Measurements from ENCODE around the gene CRYBG3.

CRYBG3 gene

GRCh38 chr3:97960993-97961766 is 139.4 kb downstream of the CRYBG3 start:
- no peak overlapping the region for H3K27ac ChIP-seq
- no peak for TF ChIP-seq ZFX (IDR thresholded peaks at IDR 0.05; ENCODE audit: borderline replicate concordance)

- no peak for TF ChIP-seq ZFX (IDR thresholded peaks at IDR 0.05; ENCODE audit: borderline replicate concordance)
- no peak for TF ChIP-seq CTCF (IDR thresholded peaks at IDR 0.05)
These were observed 146.2 kb downstream of the CRYBG3 start for GRCh38 chr3:97967966-97968365.

GRCh38 chr3:97968376-97968775 is 146.6 kb downstream of the CRYBG3 start:
- TF ChIP-seq ZFX (IDR thresholded peaks at IDR 0.05; ENCODE audit: borderline replicate concordance) (no peak), CTCF (IDR thresholded peaks at IDR 0.05) (no peak)
- no peak overlapping the region for H3K27ac ChIP-seq

More at GRCh38 chr3:97967966-97968365, 146.2 kb downstream of the CRYBG3 start:
- no peak overlapping the region for H3K27ac ChIP-seq

GRCh38 chr3:97969541-97969940 is 147.7 kb downstream of the CRYBG3 start:
- TF ChIP-seq CTCF (IDR thresholded peaks at IDR 0.05) = no peak
- no peak for TF ChIP-seq ZFX (IDR thresholded peaks at IDR 0.05; ENCODE audit: borderline replicate concordance)
- no peak overlapping the region for H3K27ac ChIP-seq

GRCh38 chr3:97970156-97970555 is 148.3 kb downstream of the CRYBG3 start:
- H3K27ac ChIP-seq = no peak overlapping the region
- TF ChIP-seq CTCF (IDR thresholded peaks at IDR 0.05) (no peak), ZFX (IDR thresholded peaks at IDR 0.05; ENCODE audit: borderline replicate concordance) (no peak)

- TF ChIP-seq ZFX (IDR thresholded peaks at IDR 0.05; ENCODE audit: borderline replicate concordance) (no peak), CTCF (IDR thresholded peaks at IDR 0.05) (no peak)
- H3K27ac ChIP-seq = peak overlapping the region; percentile 68
These were observed 149.3 kb downstream of the CRYBG3 start for GRCh38 chr3:97970956-97971620.

- TF ChIP-seq CTCF (IDR thresholded peaks at IDR 0.05) (0 out of 2 replicates have a peak, but pooled peaks have one; percentile 14), ZFX (IDR thresholded peaks at IDR 0.05; ENCODE audit: borderline replicate concordance) (no peak)
These were observed 150.1 kb downstream of the CRYBG3 start, which contains the start of gene RIOX2 for GRCh38 chr3:97971679-97972567. Gene RIOX2 (minus strand): TSS chr3:97972431. CDS start chr3:97967593, 4,838 bp downstream.

More at GRCh38 chr3:97971679-97972567, 150.1 kb downstream of the CRYBG3 start, which contains the start of gene RIOX2:
- peak within 1 kb of the TSS; percentile 68 for H3K27ac ChIP-seq
